C1 segment of cervical spinal cord (tissue), 14 donors: ENCODE data around the gene SLIT3.
"Not testable (repeated sequence)": the region's sequence is repeated elsewhere in the genome, so short reads cannot be mapped to it uniquely, and the experiment has no call there.

Experiments used
- DNase-seq, 14 donors: peaks; one replicate each; lab custom pipeline; 2025; lab: John Stamatoyannopoulos, UW

Gene SLIT3

GRCh38 chr5:168659286-168659847, 641.6 kb downstream of the SLIT3 start:
- no peak for DNase-seq

- no peak for DNase-seq
Measured at GRCh38 chr5:168658394-168658793, 642.5 kb downstream of the SLIT3 start.

DNA sequence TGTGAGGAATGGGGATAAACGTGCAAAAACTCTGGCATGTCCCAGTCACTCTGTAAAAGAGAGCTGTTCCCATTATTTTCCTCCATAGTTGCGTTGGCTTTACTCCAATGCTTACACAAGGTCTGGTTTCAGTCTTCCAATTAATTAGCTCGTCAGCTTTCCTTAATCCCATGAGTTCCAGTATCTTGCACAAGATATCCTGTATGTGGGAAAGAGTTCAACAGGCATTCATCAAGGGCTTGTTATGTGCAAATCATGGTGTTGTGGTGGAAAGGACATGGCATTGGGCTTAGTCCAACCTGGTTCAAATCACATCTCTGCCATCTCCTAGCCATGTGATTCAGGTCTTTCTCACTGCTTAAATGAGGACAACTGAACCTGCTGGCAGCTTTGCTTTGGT, 644.3 kb downstream of the SLIT3 start:
- DNase-seq, result no peak

- DNase-seq, result no peak
Measured at GRCh38 chr5:168655316-168655715, 645.6 kb downstream of the SLIT3 start.

GRCh38 chr5:168654211-168654721, 646.7 kb downstream of the SLIT3 start:
- DNase-seq, result peak in 1 of 14 donors; percentile 9

GRCh38 chr5:168653626-168654025, 647.3 kb downstream of the SLIT3 start:
- no peak for DNase-seq

DNA sequence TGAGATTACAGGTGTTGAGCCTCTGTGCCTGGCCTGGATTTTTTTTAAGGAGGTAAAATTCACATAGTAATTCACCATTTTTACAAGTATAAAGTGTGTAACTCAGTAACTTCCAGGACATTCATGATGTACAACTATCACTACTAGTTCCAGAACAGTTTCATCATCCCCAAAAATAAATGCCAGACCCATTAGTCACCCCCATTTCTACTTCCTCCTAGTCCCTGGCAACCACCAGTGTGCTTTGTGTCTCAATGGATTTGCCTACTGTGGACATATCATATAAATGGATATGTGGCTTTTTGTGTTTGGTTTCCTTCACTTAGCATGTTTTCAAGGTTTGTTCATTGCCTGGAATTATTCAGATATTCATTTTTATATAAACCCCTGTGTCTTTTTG, 649.3 kb downstream of the SLIT3 start:
- DNase-seq, result no peak

GRCh38 chr5:168649306-168649705, 651.6 kb downstream of the SLIT3 start:
- no peak for DNase-seq

- DNase-seq, result no peak
Measured at GRCh38 chr5:168648576-168648975, 652.4 kb downstream of the SLIT3 start.

DNA sequence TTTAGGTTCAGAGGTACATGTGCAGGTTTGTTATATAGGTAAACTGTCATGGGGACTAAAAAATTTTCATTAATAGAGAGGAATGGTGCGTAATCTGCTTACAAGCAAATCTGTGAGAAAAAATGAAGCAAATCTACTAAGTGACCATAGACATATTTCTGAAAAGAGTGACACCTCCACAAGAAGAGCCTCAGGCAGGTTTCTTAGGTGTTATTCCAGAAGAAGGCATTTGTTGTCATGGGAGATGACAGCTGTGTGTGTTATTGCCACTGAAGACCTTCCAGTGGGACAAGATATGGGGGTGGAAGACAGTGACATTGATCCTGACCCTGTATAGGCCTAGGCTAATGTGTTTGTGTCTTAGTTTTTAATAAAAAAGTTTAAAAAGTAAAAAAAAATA, 652.9 kb downstream of the SLIT3 start:
- no peak for DNase-seq

DNA sequence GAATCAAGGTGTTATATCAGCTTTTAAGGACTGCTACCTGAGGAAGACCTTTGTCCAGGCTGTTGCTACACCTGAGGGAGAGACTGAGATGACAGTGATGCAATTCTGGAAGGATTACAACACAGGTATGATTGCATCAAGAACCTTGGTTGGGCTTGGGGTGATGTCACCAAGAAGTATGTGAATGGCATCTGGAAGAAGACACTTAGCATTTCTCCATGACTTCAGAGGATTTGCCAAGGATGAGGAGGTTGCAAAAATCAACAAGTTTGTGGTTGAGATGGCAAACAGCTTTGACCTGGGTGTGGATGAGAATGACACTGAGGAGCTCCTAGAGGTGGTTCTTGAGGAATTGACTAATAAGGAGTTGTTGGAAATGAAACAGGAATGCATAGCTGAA, 653.9 kb downstream of the SLIT3 start:
- DNase-seq, result no peak

GRCh38 chr5:168646335-168646734, 654.6 kb downstream of the SLIT3 start:
- DNase-seq, result no peak

DNA sequence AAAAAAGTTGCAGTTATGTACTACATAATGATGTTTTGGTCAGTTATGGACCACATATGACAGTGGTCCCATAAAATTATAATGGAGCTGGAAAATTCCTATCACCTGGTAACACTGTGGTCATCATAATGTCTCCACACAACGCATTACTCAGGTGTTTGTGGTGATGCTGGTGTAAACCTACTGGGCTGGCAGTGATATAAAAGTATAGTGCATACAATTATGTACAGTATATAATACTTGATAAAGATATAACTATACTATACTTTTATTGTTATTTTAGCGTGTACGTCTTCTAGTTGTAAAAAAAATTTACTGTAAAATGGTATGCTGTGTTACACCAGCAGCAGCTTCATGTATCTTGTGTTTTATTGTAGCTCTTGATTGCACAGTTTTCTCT, 655.7 kb downstream of the SLIT3 start:
- no peak for DNase-seq

DNA sequence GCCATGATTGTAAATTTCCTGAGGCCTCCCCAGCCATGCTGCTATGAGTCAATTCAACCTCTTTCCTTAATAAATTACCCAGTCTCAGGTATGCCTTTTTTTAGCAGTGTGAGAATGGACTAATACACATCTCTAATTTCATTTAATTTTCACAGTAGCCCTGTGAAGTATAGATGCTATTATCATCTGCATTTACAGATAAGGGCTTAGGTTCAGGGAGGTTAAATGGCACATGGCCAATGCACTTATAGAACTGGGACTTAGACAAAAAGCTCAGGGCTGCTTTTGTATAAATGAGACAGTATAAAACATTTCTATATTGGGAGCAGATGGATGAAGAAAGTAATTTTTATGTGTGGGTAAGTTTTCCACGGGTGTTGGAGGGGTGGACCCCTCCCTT, 658.9 kb downstream of the SLIT3 start:
- DNase-seq, result no peak

DNA sequence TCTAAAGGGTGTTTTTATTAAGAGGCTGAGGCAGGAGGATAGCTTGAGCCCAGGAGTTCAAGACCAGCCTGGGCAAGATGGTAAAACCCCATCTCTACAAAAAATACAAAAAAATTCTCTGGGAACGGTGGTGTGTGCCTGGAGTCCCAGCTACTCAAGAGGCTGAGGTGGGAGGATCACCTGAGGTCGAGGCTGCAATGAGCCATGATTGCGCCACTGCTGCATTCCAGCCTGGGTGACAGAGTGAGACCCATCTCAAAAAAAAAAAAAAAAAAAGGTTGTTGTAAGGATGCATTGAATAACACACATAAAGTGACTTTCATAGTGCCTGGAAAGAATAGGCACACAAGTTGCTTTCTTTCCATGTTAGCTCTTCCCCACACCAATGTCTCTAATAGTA, 662.1 kb downstream of the SLIT3 start:
- DNase-seq, result not testable (repeated sequence)

GRCh38 chr5:168637793-168638192, 663.1 kb downstream of the SLIT3 start:
- DNase-seq, result no peak

GRCh38 chr5:168637281-168637680, 663.7 kb downstream of the SLIT3 start:
- DNase-seq, result no peak

DNA sequence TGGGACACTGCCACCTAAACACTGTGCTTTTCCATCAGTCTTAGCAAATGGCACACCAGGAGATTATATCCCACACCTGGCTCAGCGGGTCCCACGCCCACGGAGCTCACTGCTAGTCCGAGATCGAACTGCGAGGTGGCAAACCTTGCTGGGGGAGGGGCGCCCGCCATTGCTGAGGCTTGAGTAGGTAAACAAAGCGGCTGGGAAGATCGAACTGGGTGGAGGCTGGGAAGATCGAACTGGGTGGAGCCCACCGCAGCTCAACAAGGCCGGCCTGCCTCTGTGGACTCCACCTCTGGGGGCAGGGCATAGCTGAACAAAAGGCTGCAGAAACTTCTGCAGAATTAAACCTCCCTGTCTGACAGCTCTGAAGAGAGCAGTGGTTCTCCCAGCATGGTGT, 670.0 kb downstream of the SLIT3 start:
- DNase-seq, result not testable (repeated sequence)

DNA sequence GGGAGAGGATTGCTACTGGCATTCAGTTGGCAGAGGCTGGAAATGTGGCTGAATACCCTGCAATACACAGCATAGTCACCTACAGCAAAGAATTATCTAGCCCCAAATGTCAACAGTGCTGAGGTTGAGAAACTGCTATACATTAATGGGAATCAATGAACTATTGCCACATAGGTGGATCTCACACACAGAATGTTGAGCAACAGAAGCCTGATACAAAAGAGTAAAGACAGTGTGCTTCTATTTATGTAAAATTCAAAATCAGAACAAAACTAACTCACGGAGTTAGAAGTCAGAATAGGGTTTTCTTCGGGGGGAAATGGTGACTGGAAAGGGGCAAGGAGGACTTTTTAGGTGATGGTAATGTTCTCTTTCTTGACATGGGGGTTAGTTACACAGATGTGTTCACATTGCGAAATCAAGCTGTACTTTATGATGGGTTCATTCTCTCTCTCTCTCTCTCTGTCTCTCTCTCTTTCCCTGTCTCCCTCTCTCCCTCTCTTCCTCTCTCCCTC, 676.0 kb downstream of the SLIT3 start:
- no peak for DNase-seq

- no peak for DNase-seq
Measured at GRCh38 chr5:168620807-168621206, 680.1 kb downstream of the SLIT3 start.

DNA sequence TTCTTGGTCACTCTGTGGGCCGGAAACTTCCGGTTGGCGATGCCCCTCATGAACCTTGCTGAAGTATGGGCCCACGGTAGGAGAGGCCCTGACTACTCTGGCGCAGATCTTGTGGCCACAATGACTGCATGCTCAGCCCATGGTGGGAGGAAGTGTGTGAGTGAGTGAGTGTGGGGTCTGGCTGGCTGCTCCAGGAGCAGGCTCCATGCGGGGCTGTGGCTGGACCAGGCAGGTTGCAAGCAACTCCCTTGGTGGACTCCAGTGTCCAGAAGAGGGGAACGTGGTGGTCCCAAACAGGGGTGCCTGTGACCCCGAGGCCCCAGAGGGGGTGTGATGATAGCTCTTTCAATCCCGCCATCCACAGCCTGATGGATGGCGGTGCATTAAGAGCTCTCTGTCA, 686.3 kb downstream of the SLIT3 start:
- no peak for DNase-seq

GRCh38 chr5:168613996-168614395, 686.9 kb downstream of the SLIT3 start:
- no peak for DNase-seq

- DNase-seq, result no peak
Measured at GRCh38 chr5:168613396-168613795, 687.5 kb downstream of the SLIT3 start.

- DNase-seq, result no peak
Measured at GRCh38 chr5:168612996-168613395, 687.9 kb downstream of the SLIT3 start.
